Measurements from ENCODE around the gene NEK8. TPM values are rescaled to one million over a fixed set of nuclear protein-coding genes. Genes with fewer than 3 reads are reported as not detected.
A peak's percentile ranks its signal among the peaks of the same experiment; 100 is the strongest.
"Not testable (repeated sequence)": the region's sequence is repeated elsewhere in the genome, so short reads cannot be mapped to it uniquely, and the experiment has no call there.

The NEK8 gene
- total and polyA plus RNA-seq, 4 experiments from 2014 or later = 1.9 to 13.8 (median 8.0) TPM

DNA sequence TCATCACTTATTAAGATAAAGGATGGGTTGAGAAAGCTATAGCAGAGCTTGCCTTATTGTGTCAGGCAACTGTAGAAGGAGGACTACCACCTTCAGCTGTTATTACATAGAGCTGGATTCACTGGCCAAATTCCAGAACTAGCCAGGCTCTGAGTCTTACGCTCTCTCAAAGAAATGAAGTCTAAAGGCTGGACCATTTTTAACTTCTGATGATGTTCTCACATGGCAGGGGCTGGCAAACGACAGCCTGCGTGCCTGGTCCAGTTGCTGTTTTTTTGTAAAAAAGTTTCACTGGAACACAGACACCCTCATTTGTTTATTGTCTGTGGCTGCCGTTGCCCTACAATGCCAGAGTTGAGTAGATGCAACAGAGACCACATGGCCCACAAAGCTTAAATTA, 36.5 kb downstream of the NEK8 start:
- H3K36me3 ChIP-seq (ENCODE audit: insufficient read depth, low read length) = peaks cover 15% of the 10 kb centered on the region
- Mint-ChIP-seq H3K27ac (peak overlapping the region in 3 of 7 donors; percentile 51 to 73 (median 53)), H3K27me3 (no peaks in the 10 kb centered on the region), H3K4me3 (no peak overlapping the region), H3K36me3 (peaks cover 9 to 33% of the 10 kb centered on the region in 2 donors), H3K4me1 (peaks cover 4 to 14% (median 5%) of the 10 kb centered on the region in 4 donors), H3K9me3 (no peaks in the 10 kb centered on the region)
- POLR2A ChIA-PET (ENCODE audit: partially characterized antibody) = interaction anchor here (1.9 to 5.0 kb wide), 4 partner anchors 39 to 187 kb away, joined by 5 to 32 read pairs (median 13); partner anchors contain the start of genes FLOT2, PHF12 and TLCD1
- CTCF ChIA-PET (ENCODE audit: partially characterized antibody) = interaction anchor here (1.0 to 7.2 kb wide), 25 partner anchors 9 to 352 kb away, joined by 3 to 102 read pairs (median 16); partner anchors contain the start of genes DHRS13, FAM222B, FLOT2 and NEK8
- no peak for DNase-seq
- no peaks in the 10 kb centered on the region for H3K27me3 ChIP-seq (ENCODE audit: insufficient read depth, low read length)
- no peaks in the 10 kb centered on the region for H3K9me3 ChIP-seq (ENCODE audit: control insufficient read depth in 1 of 2, low read length in 2 of 2)
- H3K27ac ChIP-seq (ENCODE audit: low read depth, low read length) = no peak overlapping the region
- intact Hi-C loops (cut with micrococcal nuclease) = no loop called here
- no peak overlapping the region for H3K4me3 ChIP-seq (ENCODE audit: low read length in 2 of 2)
- no peaks in the 10 kb centered on the region for H3K4me1 ChIP-seq (ENCODE audit: insufficient read depth, low read length)

DNA sequence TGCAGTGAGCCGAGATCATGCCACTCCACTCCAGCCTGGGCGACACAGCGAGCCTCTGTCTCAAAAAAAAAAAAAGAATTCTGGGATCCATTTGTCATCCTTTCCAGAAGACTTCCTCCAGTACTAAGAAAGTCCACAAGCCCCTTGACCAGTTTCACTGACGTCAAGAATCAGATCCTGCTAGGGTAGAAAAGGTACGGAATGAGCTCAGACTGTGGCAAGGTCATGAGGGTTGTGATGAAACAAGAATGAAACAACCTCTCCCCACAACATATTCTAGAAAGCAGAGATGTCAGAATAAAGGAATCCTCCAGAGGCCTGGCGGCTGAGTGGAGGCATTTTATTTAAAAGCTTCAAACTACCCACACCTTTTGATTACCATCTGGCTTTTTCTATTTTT, 45.1 kb downstream of the NEK8 start:
- POLR2A ChIA-PET (ENCODE audit: partially characterized antibody) = interaction anchor here (0.6 kb wide), 1 partner anchor 658 kb away, joined by 3 read pairs; no protein-coding TSS in a partner anchor
- Mint-ChIP-seq H3K27me3 (no peaks in the 10 kb centered on the region), H3K27ac (peak overlapping the region in 2 of 7 donors; percentile 35 to 39), H3K36me3 (peaks cover 12 to 14% of the 10 kb centered on the region in 2 donors), H3K4me1 (peaks cover 20 to 28% (median 22%) of the 10 kb centered on the region in 4 donors), H3K9me3 (no peaks in the 10 kb centered on the region), H3K4me3 (no peak overlapping the region)
- CTCF ChIA-PET (ENCODE audit: partially characterized antibody) = interaction anchor here (0.6 to 5.0 kb wide), 4 partner anchors 9 to 179 kb away, joined by 3 to 60 read pairs (median 5); no protein-coding TSS in a partner anchor
- H3K27ac ChIP-seq (ENCODE audit: low read depth, low read length) = no peak overlapping the region
- H3K9me3 ChIP-seq (ENCODE audit: control insufficient read depth in 1 of 2, low read length in 2 of 2) = no peaks in the 10 kb centered on the region
- H3K27me3 ChIP-seq (ENCODE audit: insufficient read depth, low read length) = no peaks in the 10 kb centered on the region
- intact Hi-C loops (cut with micrococcal nuclease) = no loop called here
- no peak overlapping the region for H3K4me3 ChIP-seq (ENCODE audit: low read length in 2 of 2)
- no peaks in the 10 kb centered on the region for H3K36me3 ChIP-seq (ENCODE audit: insufficient read depth, low read length)
- DNase-seq = no peak
- H3K4me1 ChIP-seq (ENCODE audit: insufficient read depth, low read length) = peaks cover 14% of the 10 kb centered on the region

DNA sequence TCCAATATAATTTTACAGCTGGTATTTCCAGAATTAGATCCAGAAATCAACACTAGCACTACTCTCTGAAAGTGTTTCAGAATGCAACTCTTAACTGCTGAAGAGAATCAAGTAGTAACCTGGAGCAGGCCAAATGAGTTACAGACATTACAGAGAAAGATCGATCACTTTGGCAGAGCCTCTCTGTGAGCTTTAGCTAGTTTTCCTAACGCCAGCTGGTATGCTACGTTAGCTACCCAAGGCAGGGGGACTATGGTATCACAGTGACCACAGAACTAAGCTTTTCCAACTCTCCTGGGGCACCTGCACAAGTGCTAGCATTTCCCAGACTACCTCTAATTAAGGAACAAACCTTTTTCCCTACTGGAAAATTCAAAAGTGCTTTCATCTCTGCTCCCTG, 45.6 kb downstream of the NEK8 start:
- H3K27me3 Mint-ChIP-seq = no peaks in the 10 kb centered on the region
- Histone ChIP-seq H3K4me1 (ENCODE audit: insufficient read depth, low read length) (peaks cover 14% of the 10 kb centered on the region), H3K9me3 (ENCODE audit: control insufficient read depth in 1 of 2, low read length in 2 of 2) (no peaks in the 10 kb centered on the region), H3K27ac (ENCODE audit: low read depth, low read length) (no peak overlapping the region), H3K4me3 (ENCODE audit: low read length in 2 of 2) (no peak overlapping the region), H3K27me3 (ENCODE audit: insufficient read depth, low read length) (no peaks in the 10 kb centered on the region), H3K36me3 (ENCODE audit: insufficient read depth, low read length) (no peaks in the 10 kb centered on the region)
- no peak for DNase-seq
- H3K27ac Mint-ChIP-seq = no peak overlapping the region
- POLR2A ChIA-PET (ENCODE audit: partially characterized antibody) = interaction anchor here (0.7 kb wide), 1 partner anchor 45 kb away, joined by 3 read pairs; the partner anchor contains the start of gene NEK8
- CTCF ChIA-PET (ENCODE audit: partially characterized antibody) = interaction anchor here (1.0 to 5.0 kb wide), 4 partner anchors 10 to 179 kb away, joined by 3 to 60 read pairs (median 8); no protein-coding TSS in a partner anchor
- intact Hi-C loops (cut with micrococcal nuclease) = no loop called here
- no peaks in the 10 kb centered on the region for H3K9me3 Mint-ChIP-seq
- peaks cover 24 to 33% (median 26%) of the 10 kb centered on the region in 4 donors for H3K4me1 Mint-ChIP-seq
- peaks cover 17% of the 10 kb centered on the region in 2 donors for H3K36me3 Mint-ChIP-seq
- no peak overlapping the region for H3K4me3 Mint-ChIP-seq

DNA sequence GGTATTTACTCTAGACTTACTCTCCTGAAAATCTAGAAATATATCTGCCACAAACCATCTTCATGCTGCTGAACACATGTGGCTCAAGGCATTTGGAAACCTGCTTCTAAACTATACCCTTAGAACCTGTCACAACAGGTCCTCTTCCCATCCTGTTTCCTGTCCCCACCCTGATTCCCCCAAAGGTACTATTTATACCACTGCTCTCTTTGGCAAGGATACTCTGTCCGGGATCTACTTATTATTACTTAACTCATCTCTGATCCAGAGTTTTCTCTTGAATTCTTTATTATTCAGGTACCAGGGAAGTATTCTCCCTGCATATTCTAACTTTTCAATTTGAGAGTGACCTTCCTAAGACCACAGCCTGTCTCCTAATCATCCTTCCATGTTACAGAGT, 48.6 kb downstream of the NEK8 start:
- no peaks in the 10 kb centered on the region for H3K27me3 ChIP-seq (ENCODE audit: insufficient read depth, low read length)
- no peaks in the 10 kb centered on the region for H3K27me3 Mint-ChIP-seq
- H3K9me3 ChIP-seq (ENCODE audit: control insufficient read depth in 1 of 2, low read length in 2 of 2) = no peaks in the 10 kb centered on the region
- peaks cover 27 to 37% (median 33%) of the 10 kb centered on the region in 4 donors for H3K4me1 Mint-ChIP-seq
- peak overlapping the region; percentile 10 to 79 (median 57) for H3K27ac Mint-ChIP-seq
- no peaks in the 10 kb centered on the region for H3K9me3 Mint-ChIP-seq
- no peaks in the 10 kb centered on the region for H3K36me3 ChIP-seq (ENCODE audit: insufficient read depth, low read length)
- intact Hi-C loops (cut with micrococcal nuclease) = no loop called here
- POLR2A ChIA-PET (ENCODE audit: partially characterized antibody) = interaction anchor here (0.6 kb wide), 1 partner anchor 116 kb away, joined by 4 read pairs; no protein-coding TSS in a partner anchor
- no peak overlapping the region for H3K4me3 ChIP-seq (ENCODE audit: low read length in 2 of 2)
- no peak overlapping the region for H3K27ac ChIP-seq (ENCODE audit: low read depth, low read length)
- no peak for DNase-seq
- H3K36me3 Mint-ChIP-seq = peaks cover 14 to 25% of the 10 kb centered on the region in 2 donors
- no peak overlapping the region for H3K4me3 Mint-ChIP-seq
- CTCF ChIA-PET (ENCODE audit: partially characterized antibody) = interaction anchor here (0.9 to 5.0 kb wide), 2 partner anchors 13 to 49 kb away, joined by 3 to 60 read pairs; no protein-coding TSS in a partner anchor
- peaks cover 14% of the 10 kb centered on the region for H3K4me1 ChIP-seq (ENCODE audit: insufficient read depth, low read length)

DNA sequence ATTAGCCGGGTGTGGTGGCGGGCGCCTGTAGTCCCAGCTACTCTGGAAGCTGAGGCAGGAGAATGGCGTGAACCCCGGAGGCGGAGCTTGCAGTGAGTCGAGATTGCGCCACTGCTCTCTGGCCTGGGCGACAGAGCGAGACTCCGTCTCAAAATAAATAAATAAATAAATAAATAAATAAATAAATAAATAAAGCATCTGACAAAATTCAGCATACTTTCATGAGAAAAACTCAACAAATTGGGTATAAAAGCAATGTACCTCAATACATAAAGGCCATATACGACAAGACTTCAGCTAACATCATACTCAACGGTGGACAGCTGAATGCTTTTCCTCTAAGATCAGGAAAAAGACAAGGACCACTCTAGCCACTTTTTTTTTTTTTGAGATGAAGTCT, 51.0 kb downstream of the NEK8 start:
- POLR2A ChIA-PET (ENCODE audit: partially characterized antibody); H3K9me3 Mint-ChIP-seq; H3K27ac ChIP-seq (ENCODE audit: low read depth, low read length); H3K27me3 Mint-ChIP-seq; H3K4me3 ChIP-seq (ENCODE audit: low read length in 2 of 2); H3K9me3 ChIP-seq (ENCODE audit: control insufficient read depth in 1 of 2, low read length in 2 of 2); intact Hi-C loops (cut with micrococcal nuclease); DNase-seq; H3K27me3 ChIP-seq (ENCODE audit: insufficient read depth, low read length); H3K4me3 Mint-ChIP-seq; H3K36me3 ChIP-seq (ENCODE audit: insufficient read depth, low read length): not testable (repeated sequence)
- peaks cover 14% of the 10 kb centered on the region for H3K4me1 ChIP-seq (ENCODE audit: insufficient read depth, low read length)
- H3K4me1 Mint-ChIP-seq = peaks cover 27 to 37% (median 32%) of the 10 kb centered on the region in 4 donors
- H3K27ac Mint-ChIP-seq = peak overlapping the region in 1 of 7 donors; percentile 48
- CTCF ChIA-PET (ENCODE audit: partially characterized antibody) = interaction anchor here (1.0 kb wide), 1 partner anchor 14 kb away, joined by 3 read pairs; no protein-coding TSS in a partner anchor
- peaks cover 14 to 22% of the 10 kb centered on the region in 2 donors for H3K36me3 Mint-ChIP-seq

DNA sequence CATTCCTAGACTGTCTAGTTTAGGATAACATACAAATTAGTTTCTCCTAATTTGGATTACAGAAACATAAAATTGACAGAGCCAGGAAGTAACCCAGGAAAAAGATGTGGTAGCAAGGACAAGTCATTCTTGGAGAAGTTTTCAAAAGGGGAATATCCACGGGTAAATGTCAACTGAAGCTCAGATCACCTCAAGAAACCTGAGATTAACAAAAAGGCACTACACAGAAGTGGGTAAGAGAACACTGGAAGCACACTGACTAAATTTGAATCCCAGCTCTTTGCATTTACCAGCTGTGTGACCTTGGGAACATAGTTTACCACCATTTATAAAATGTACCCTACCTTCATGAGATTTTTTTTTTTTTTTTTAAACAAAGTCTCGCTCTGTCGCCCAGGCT, 54.6 kb downstream of the NEK8 start:
- no peaks in the 10 kb centered on the region for H3K36me3 ChIP-seq (ENCODE audit: insufficient read depth, low read length)
- H3K27ac Mint-ChIP-seq = no peak overlapping the region
- no peaks in the 10 kb centered on the region for H3K27me3 Mint-ChIP-seq
- H3K27ac ChIP-seq (ENCODE audit: low read depth, low read length) = no peak overlapping the region
- H3K27me3 ChIP-seq (ENCODE audit: insufficient read depth, low read length) = no peaks in the 10 kb centered on the region
- intact Hi-C loops (cut with micrococcal nuclease) = no loop called here
- no peaks in the 10 kb centered on the region for H3K4me1 ChIP-seq (ENCODE audit: insufficient read depth, low read length)
- H3K36me3 Mint-ChIP-seq = peaks cover 13 to 17% of the 10 kb centered on the region in 2 donors
- no peaks in the 10 kb centered on the region for H3K9me3 Mint-ChIP-seq
- H3K4me3 Mint-ChIP-seq = no peak overlapping the region
- CTCF ChIA-PET (ENCODE audit: partially characterized antibody) = interaction anchor here (0.6 to 1.3 kb wide), 3 partner anchors 10 to 20 kb away, joined by 3 to 7 read pairs (median 3); no protein-coding TSS in a partner anchor
- peaks cover 14 to 23% (median 20%) of the 10 kb centered on the region in 4 donors for H3K4me1 Mint-ChIP-seq
- H3K9me3 ChIP-seq (ENCODE audit: control insufficient read depth in 1 of 2, low read length in 2 of 2) = no peaks in the 10 kb centered on the region
- POLR2A ChIA-PET (ENCODE audit: partially characterized antibody) = interaction anchor here (0.8 kb wide), 1 partner anchor 19 kb away, joined by 3 read pairs; no protein-coding TSS in a partner anchor
- no peak overlapping the region for H3K4me3 ChIP-seq (ENCODE audit: low read length in 2 of 2)
- no peak for DNase-seq

DNA sequence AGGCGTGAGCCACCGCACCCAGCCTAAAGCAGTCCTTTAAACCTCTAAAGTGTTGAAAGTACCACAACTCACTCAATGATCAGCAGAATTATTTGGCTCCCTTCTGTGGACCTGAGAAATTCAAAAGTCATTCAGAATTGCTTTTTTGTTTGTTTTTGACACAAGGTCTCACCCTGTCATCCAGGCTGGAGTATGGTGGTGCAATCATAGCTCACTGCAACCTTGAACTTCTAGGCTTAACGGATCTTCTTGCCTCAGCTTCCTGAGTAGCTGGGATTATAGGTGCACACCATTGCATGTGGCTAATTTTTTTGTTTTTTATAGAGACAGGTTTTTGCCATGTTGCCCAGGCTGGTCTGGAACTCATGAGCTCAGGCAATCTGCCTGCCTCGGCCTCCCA, 59.5 kb downstream of the NEK8 start:
- Histone ChIP-seq H3K9me3 (ENCODE audit: control insufficient read depth in 1 of 2, low read length in 2 of 2) (no peaks in the 10 kb centered on the region), H3K4me1 (ENCODE audit: insufficient read depth, low read length) (peaks cover 3% of the 10 kb centered on the region), H3K36me3 (ENCODE audit: insufficient read depth, low read length) (no peaks in the 10 kb centered on the region), H3K27ac (ENCODE audit: low read depth, low read length) (no peak overlapping the region), H3K27me3 (ENCODE audit: insufficient read depth, low read length) (no peaks in the 10 kb centered on the region), H3K4me3 (ENCODE audit: low read length in 2 of 2) (no peak overlapping the region)
- POLR2A ChIA-PET (ENCODE audit: partially characterized antibody) = no interaction called here
- H3K36me3 Mint-ChIP-seq = peaks cover 4 to 6% of the 10 kb centered on the region in 2 donors
- H3K9me3 Mint-ChIP-seq = no peaks in the 10 kb centered on the region
- H3K4me1 Mint-ChIP-seq = peaks cover 9 to 15% (median 11%) of the 10 kb centered on the region in 4 donors
- no peaks in the 10 kb centered on the region for H3K27me3 Mint-ChIP-seq
- DNase-seq = no peak
- intact Hi-C loops (cut with micrococcal nuclease) = no loop called here
- CTCF ChIA-PET (ENCODE audit: partially characterized antibody) = interaction anchor here (1.1 to 2.7 kb wide), 2 partner anchors 25 to 37 kb away, joined by 3 to 10 read pairs; no protein-coding TSS in a partner anchor
- no peak overlapping the region for H3K4me3 Mint-ChIP-seq
- peak overlapping the region in 2 of 7 donors; percentile 17 to 57 for H3K27ac Mint-ChIP-seq

Measured in CD4-positive, alpha-beta memory T cell (primary cell).